ENCODE data around the gene TRERF1. TPM values are rescaled to one million over a fixed set of nuclear protein-coding genes. Genes with fewer than 3 reads are reported as not detected.

The TRERF1 gene
- total RNA-seq, 1 experiment from 2014 or later = 9.7 TPM

- peaks cover 8% of the 10 kb centered on the region for H3K36me3 ChIP-seq (replicated peaks; ENCODE audit: control insufficient read depth, insufficient read depth, low read length)
Observed at GRCh38 chr6:42239736-42240375, 211.9 kb downstream of the TRERF1 start.

GRCh38 chr6:42239333-42239732 lies 212.4 kb downstream of the TRERF1 start:
- no peak for DNase-seq
- Histone ChIP-seq H3K36me3 (replicated peaks; ENCODE audit: control insufficient read depth, insufficient read depth, low read length) (peaks cover 6% of the 10 kb centered on the region), H3K4me3 (ENCODE audit: insufficient read depth, low read depth, low read length) (no peak overlapping the region), H3K27me3 (ENCODE audit: control insufficient read depth, insufficient read depth, low read length) (no peaks in the 10 kb centered on the region)

More at GRCh38 chr6:42239736-42240375, 211.9 kb downstream of the TRERF1 start:
- no peak overlapping the region for H3K4me3 ChIP-seq (ENCODE audit: insufficient read depth, low read depth, low read length)
- H3K27me3 ChIP-seq (ENCODE audit: control insufficient read depth, insufficient read depth, low read length) = no peaks in the 10 kb centered on the region
- DNase-seq = no peak

GRCh38 chr6:42237857-42238256 lies 213.9 kb downstream of the TRERF1 start:
- Histone ChIP-seq H3K27me3 (ENCODE audit: control insufficient read depth, insufficient read depth, low read length) (no peaks in the 10 kb centered on the region), H3K4me3 (ENCODE audit: insufficient read depth, low read depth, low read length) (no peak overlapping the region), H3K36me3 (replicated peaks; ENCODE audit: control insufficient read depth, insufficient read depth, low read length) (peaks cover 6% of the 10 kb centered on the region)
- DNase-seq = no peak

GRCh38 chr6:42236682-42237473 lies 214.8 kb downstream of the TRERF1 start:
- H3K27me3 ChIP-seq (ENCODE audit: control insufficient read depth, insufficient read depth, low read length) = no peaks in the 10 kb centered on the region
- no peak for DNase-seq
- no peak overlapping the region for H3K4me3 ChIP-seq (ENCODE audit: insufficient read depth, low read depth, low read length)
- peaks cover 6% of the 10 kb centered on the region for H3K36me3 ChIP-seq (replicated peaks; ENCODE audit: control insufficient read depth, insufficient read depth, low read length)

- Histone ChIP-seq H3K27me3 (ENCODE audit: control insufficient read depth, insufficient read depth, low read length) (no peaks in the 10 kb centered on the region), H3K4me3 (ENCODE audit: insufficient read depth, low read depth, low read length) (no peak overlapping the region), H3K36me3 (replicated peaks; ENCODE audit: control insufficient read depth, insufficient read depth, low read length) (peaks cover 7% of the 10 kb centered on the region)
- no peak for DNase-seq
Observed at GRCh38 chr6:42236030-42236429, 215.7 kb downstream of the TRERF1 start.

GRCh38 chr6:42232035-42232434 lies 219.7 kb downstream of the TRERF1 start:
- H3K4me3 ChIP-seq (ENCODE audit: insufficient read depth, low read depth, low read length) = no peak overlapping the region
- no peak for DNase-seq
- peaks cover 10% of the 10 kb centered on the region for H3K36me3 ChIP-seq (replicated peaks; ENCODE audit: control insufficient read depth, insufficient read depth, low read length)
- H3K27me3 ChIP-seq (ENCODE audit: control insufficient read depth, insufficient read depth, low read length) = no peaks in the 10 kb centered on the region

- peaks cover 6% of the 10 kb centered on the region for H3K36me3 ChIP-seq (replicated peaks; ENCODE audit: control insufficient read depth, insufficient read depth, low read length)
Observed at GRCh38 chr6:42230345-42231321, 221.1 kb downstream of the TRERF1 start.

GRCh38 chr6:42229506-42230119 lies 222.1 kb downstream of the TRERF1 start:
- Histone ChIP-seq H3K4me3 (ENCODE audit: insufficient read depth, low read depth, low read length) (no peak overlapping the region), H3K36me3 (replicated peaks; ENCODE audit: control insufficient read depth, insufficient read depth, low read length) (peaks cover 6% of the 10 kb centered on the region), H3K27me3 (ENCODE audit: control insufficient read depth, insufficient read depth, low read length) (no peaks in the 10 kb centered on the region)
- no peak for DNase-seq

More at GRCh38 chr6:42230345-42231321, 221.1 kb downstream of the TRERF1 start:
- Histone ChIP-seq H3K4me3 (ENCODE audit: insufficient read depth, low read depth, low read length) (no peak overlapping the region), H3K27me3 (ENCODE audit: control insufficient read depth, insufficient read depth, low read length) (no peaks in the 10 kb centered on the region)
- DNase-seq = peak; percentile 73

- Histone ChIP-seq H3K36me3 (replicated peaks; ENCODE audit: control insufficient read depth, insufficient read depth, low read length) (peaks cover 6% of the 10 kb centered on the region), H3K27me3 (ENCODE audit: control insufficient read depth, insufficient read depth, low read length) (no peaks in the 10 kb centered on the region), H3K4me3 (ENCODE audit: insufficient read depth, low read depth, low read length) (no peak overlapping the region)
- DNase-seq = no peak
Observed at GRCh38 chr6:42228305-42228704, 223.4 kb downstream of the TRERF1 start.

- Histone ChIP-seq H3K36me3 (replicated peaks; ENCODE audit: control insufficient read depth, insufficient read depth, low read length) (peaks cover 6% of the 10 kb centered on the region), H3K27me3 (ENCODE audit: control insufficient read depth, insufficient read depth, low read length) (no peaks in the 10 kb centered on the region), H3K4me3 (ENCODE audit: insufficient read depth, low read depth, low read length) (no peak overlapping the region)
- DNase-seq = no peak
Observed at GRCh38 chr6:42227173-42227850, 224.4 kb downstream of the TRERF1 start.

GRCh38 chr6:42226645-42227143 lies 225.0 kb downstream of the TRERF1 start:
- no peaks in the 10 kb centered on the region for H3K27me3 ChIP-seq (ENCODE audit: control insufficient read depth, insufficient read depth, low read length)
- DNase-seq = no peak
- no peak overlapping the region for H3K4me3 ChIP-seq (ENCODE audit: insufficient read depth, low read depth, low read length)
- peaks cover 6% of the 10 kb centered on the region for H3K36me3 ChIP-seq (replicated peaks; ENCODE audit: control insufficient read depth, insufficient read depth, low read length)

GRCh38 chr6:42226161-42226611 lies 225.5 kb downstream of the TRERF1 start:
- H3K4me3 ChIP-seq (ENCODE audit: insufficient read depth, low read depth, low read length) = no peak overlapping the region
- DNase-seq = no peak
- H3K27me3 ChIP-seq (ENCODE audit: control insufficient read depth, insufficient read depth, low read length) = no peaks in the 10 kb centered on the region
- peaks cover 5% of the 10 kb centered on the region for H3K36me3 ChIP-seq (replicated peaks; ENCODE audit: control insufficient read depth, insufficient read depth, low read length)

- H3K27me3 ChIP-seq (ENCODE audit: control insufficient read depth, insufficient read depth, low read length) = no peaks in the 10 kb centered on the region
- H3K36me3 ChIP-seq (replicated peaks; ENCODE audit: control insufficient read depth, insufficient read depth, low read length) = peaks cover 3% of the 10 kb centered on the region
- no peak for DNase-seq
- H3K4me3 ChIP-seq (ENCODE audit: insufficient read depth, low read depth, low read length) = no peak overlapping the region
Observed at GRCh38 chr6:42225419-42225818, 226.3 kb downstream of the TRERF1 start.

All from H7 (cell line).